Lung (tissue), 12 donors: ENCODE measurements around the gene CFAP53. TPM values are rescaled to one million over a fixed set of nuclear protein-coding genes. Genes with fewer than 3 reads are reported as not detected.

Experiments
- ATAC-seq: fragments of 200-7000 bp; cut with Tn5 transposase; one replicate; pipeline ENCODE4 v1.9.1; 2020; ENCODE audit warnings: moderate number of reproducible peaks; ENCODE audit not compliant: insufficient read depth, low FRiP score
- DNase-seq, 3 donors: peaks; one replicate each; pipeline ENCODE4 v3.0.0-alpha.2; 2013 to 2017
- H3K27ac ChIP-seq, 2 donors: one replicate each; pipeline ENCODE4 v1.5.1; 2013; ENCODE audit warnings: mild to moderate bottlenecking in 2 of 2, moderate library complexity in 2 of 2, control low read depth in 1 of 2, inconsistent platforms in 1 of 2, low read depth in 1 of 2, low read length in 1 of 2
- H3K27me3 ChIP-seq, 3 donors: one replicate each; pipeline ENCODE4 v1.5.1; 2013; ENCODE audit warnings: low read length in 2 of 3; ENCODE audit not compliant: control insufficient read depth in 3 of 3, insufficient read depth in 3 of 3
- H3K36me3 ChIP-seq, 4 donors: one replicate each; pipeline ENCODE4 v1.5.1; 2013; ENCODE audit warnings: low read length in 4 of 4, mild to moderate bottlenecking in 1 of 4, moderate library complexity in 1 of 4; ENCODE audit not compliant: control insufficient read depth in 4 of 4, insufficient read depth in 4 of 4
- H3K4me1 ChIP-seq, 5 donors: one replicate each; pipeline ENCODE4 v1.5.1; 2013; ENCODE audit warnings: low read length in 5 of 5, mild to moderate bottlenecking in 2 of 5, moderate library complexity in 1 of 5; ENCODE audit not compliant: control insufficient read depth in 5 of 5, insufficient read depth in 5 of 5
- H3K4me3 ChIP-seq: one replicate; pipeline ENCODE4 v1.5.1; 2013; ENCODE audit warnings: mild to moderate bottlenecking, control low read depth, moderate library complexity
- H3K9ac ChIP-seq, 2 donors: one replicate each; pipeline ENCODE4 v1.5.1; 2013; ENCODE audit warnings: low read length in 2 of 2, control low read depth in 1 of 2; ENCODE audit not compliant: insufficient read depth in 1 of 2
- H3K9me3 ChIP-seq, 4 donors: one replicate each; pipeline ENCODE4 v1.5.1; 2013; ENCODE audit warnings: low read length in 3 of 4, mild to moderate bottlenecking in 1 of 4, moderate library complexity in 1 of 4; ENCODE audit not compliant: control insufficient read depth in 4 of 4, insufficient read depth in 3 of 4
- CTCF ChIP-seq: IDR thresholded peaks from 2 replicates; pipeline ENCODE4 v1.5.1; 2012; ENCODE audit warnings: mild to moderate bottlenecking; ENCODE audit errors: control extremely low read depth, extremely low read depth
- WGBS, 2 donors: extraction: QIAGEN DNeasy Blood & Tissue Kit; methylation state at CpG; one replicate each; pipeline ENCODE4 v1.1.7; 2013; 5-methylcytosine and 5-hydroxymethylcytosine counted together
- polyA plus RNA-seq, 2 donors: library from polyadenylated mRNA; stranded (reverse); fragments of 200-250 nt; gene quantifications; one replicate each; pipeline ENCODE4 v1.2.1, GENCODE V29; 2013
- total RNA-seq, 2 donors: library from RNA; depleted of rRNA in 1 of 2; stranded (reverse); fragments of >200 nt in 1 of 2; gene quantifications; one replicate each; pipeline ENCODE4 v1.2.1, GENCODE V29; 2014 to 2021
- donor health status: control.
- donor health status: control.
- donor health status: Bipolar disorder and iron deficiency.
- donor health status: healthy.
- donor health status: DM: yes; HTN: yes; CAD: no.

CFAP53 gene
- total and polyA plus RNA-seq, 4 donors: 5.0 to 7.1 (median 5.5) TPM

- no peaks in the 10 kb centered on the region for H3K36me3 ChIP-seq
- H3K9ac ChIP-seq: no peak overlapping the region
- 52 to 60% methylated on average over 7 of the region's 7 CpGs for WGBS, 2 donors
- TF ChIP-seq CTCF: no peak
- H3K9me3 ChIP-seq: peaks cover 0 to 7% (median under 1%) of the 10 kb centered on the region in 4 donors
- H3K27me3 ChIP-seq: peaks cover 0 to 3% (median 0%) of the 10 kb centered on the region in 3 donors
- DNase-seq (no peak), ATAC-seq (no peak)
- no peak overlapping the region for H3K27ac ChIP-seq
- H3K4me1 ChIP-seq: no peaks in the 10 kb centered on the region
- H3K4me3 ChIP-seq: no peak overlapping the region
Observed at GRCh38 chr18:50218432-50219197, 47.7 kb downstream of the CFAP53 start.

DNA sequence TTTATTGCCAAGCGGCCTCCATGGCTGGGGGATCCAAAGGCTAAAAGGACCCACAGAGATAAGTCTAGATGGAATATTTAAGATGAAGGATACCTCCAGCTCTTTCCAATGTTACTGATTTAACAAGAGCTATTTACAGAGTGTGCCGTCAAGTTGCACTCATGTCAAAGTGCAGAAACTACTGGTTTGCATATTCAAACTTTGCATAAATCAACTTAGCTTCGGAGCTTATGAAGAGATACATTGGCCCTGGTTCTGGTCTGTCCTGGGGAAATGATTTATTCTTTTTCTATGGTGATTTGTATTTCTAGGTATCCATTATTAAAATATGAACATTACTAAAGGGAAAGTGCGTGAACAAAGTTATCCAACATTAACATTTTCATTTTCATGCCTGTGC lies 57.0 kb downstream of the CFAP53 start:
- no peak for DNase-seq
- Histone ChIP-seq H3K4me3 (no peak overlapping the region), H3K9me3 (no peaks in the 10 kb centered on the region), H3K4me1 (no peaks in the 10 kb centered on the region), H3K9ac (no peak overlapping the region), H3K27ac (no peak overlapping the region), H3K27me3 (no peaks in the 10 kb centered on the region), H3K36me3 (no peaks in the 10 kb centered on the region)
- WGBS, 2 donors: 87 to 93% methylated on average over 4 of the region's 4 CpGs
- TF ChIP-seq CTCF: no peak
- ATAC-seq: no peak

GRCh38 chr18:50207722-50208121 lies 58.6 kb downstream of the CFAP53 start:
- ATAC-seq: no peak
- Histone ChIP-seq H3K36me3 (no peaks in the 10 kb centered on the region), H3K9ac (no peak overlapping the region), H3K27me3 (peaks cover 0 to 3% (median 0%) of the 10 kb centered on the region in 3 donors), H3K4me1 (peaks cover 0 to 2% (median 0%) of the 10 kb centered on the region in 5 donors), H3K4me3 (no peak overlapping the region), H3K27ac (no peak overlapping the region), H3K9me3 (no peaks in the 10 kb centered on the region)
- no peak for TF ChIP-seq CTCF
- DNase-seq: no peak
- WGBS, 2 donors: 41 to 61% methylated on average over 1 of the region's 1 CpG
